Loucy (cell line): ENCODE data around the gene GATA6.

ENCODE experiments used
- H2AFZ ChIP-seq: fragments of 200-600 bp; sonication (generic); 2 replicates; pipeline ENCODE4 v1.6.0; 2016; ENCODE audit warnings: antibody characterized with exemption, mild to moderate bottlenecking, low read length, moderate library complexity
- H3F3A ChIP-seq: fragments of 200-600 bp; 2 replicates; pipeline ENCODE4 v1.6.0; 2016; ENCODE audit warnings: antibody characterized with exemption, low read depth, mild to moderate bottlenecking
- H3K27me3 ChIP-seq: fragments of 200-600 bp; sonication (generic); 2 replicates; pipeline ENCODE4 v1.6.1; 2014; ENCODE audit warnings: low read length, mild to moderate bottlenecking; ENCODE audit not compliant: insufficient read depth, poor library complexity, severe bottlenecking
- H3K36me3 ChIP-seq: fragments of 200-600 bp; sonication (generic); 2 replicates; pipeline ENCODE4 v1.6.1; 2016; ENCODE audit warnings: low read length; ENCODE audit not compliant: insufficient read depth
- H3K4me1 ChIP-seq: fragments of 200-600 bp; sonication (generic); 2 replicates; pipeline ENCODE4 v1.5.1; 2014; ENCODE audit warnings: low read length, mild to moderate bottlenecking; ENCODE audit not compliant: insufficient read depth, poor library complexity, severe bottlenecking
- H3K4me2 ChIP-seq: fragments of 200-600 bp; sonication (generic); 2 replicates; pipeline ENCODE4 v1.6.0; 2014; ENCODE audit warnings: antibody characterized with exemption, low read length, low read depth, mild to moderate bottlenecking; ENCODE audit not compliant: poor library complexity, severe bottlenecking
- H3K4me3 ChIP-seq: fragments of 200-600 bp; sonication (generic); 2 replicates; pipeline ENCODE4 v1.5.1; 2014; ENCODE audit warnings: low read length, mild to moderate bottlenecking, mixed read lengths; ENCODE audit not compliant: poor library complexity, severe bottlenecking
- H3K79me2 ChIP-seq: fragments of 200-600 bp; sonication (generic); 2 replicates; pipeline ENCODE4 v1.6.1; 2014; ENCODE audit warnings: low read length; ENCODE audit not compliant: insufficient read depth
- H3K9ac ChIP-seq: fragments of 200-600 bp; sonication (generic); 2 replicates; pipeline ENCODE4 v1.6.0; 2014; ENCODE audit warnings: mild to moderate bottlenecking, low read depth, low read length, moderate library complexity; ENCODE audit not compliant: poor library complexity, severe bottlenecking
- H3K9me2 ChIP-seq: fragments of 200-600 bp; sonication (generic); replicated peaks from 2 replicates; pipeline ENCODE4 v1.6.1; 2016; ENCODE audit warnings: low read depth, low read length, mixed read lengths
- H3K9me3 ChIP-seq: fragments of 200-600 bp; sonication (generic); 2 replicates; pipeline ENCODE4 v1.6.1; 2014; ENCODE audit warnings: mild to moderate bottlenecking, antibody characterized with exemption, low read length, low read depth; ENCODE audit not compliant: insufficient read depth
- H4K20me1 ChIP-seq: fragments of 200-600 bp; sonication (generic); 2 replicates; pipeline ENCODE4 v1.6.0; 2014; ENCODE audit warnings: antibody characterized with exemption, low read length, mild to moderate bottlenecking; ENCODE audit not compliant: insufficient read depth, poor library complexity, severe bottlenecking
- EZH2phosphoT487 ChIP-seq: fragments of 200-600 bp; IDR thresholded peaks from 2 replicates; pipeline ENCODE4 v1.6.1; 2018; ENCODE audit warnings: antibody characterized with exemption, mild to moderate bottlenecking, moderate library complexity, borderline replicate concordance
- TF ChIP-seq, protein P1 (sequence below): fragments of 200-600 bp; sonication (generic); conservative IDR thresholded peaks from 2 replicates; pipeline ENCODE4 v1.5.1; 2014; ENCODE audit warnings: mild to moderate bottlenecking, antibody characterized with exemption, low read length

Gene GATA6

DNA sequence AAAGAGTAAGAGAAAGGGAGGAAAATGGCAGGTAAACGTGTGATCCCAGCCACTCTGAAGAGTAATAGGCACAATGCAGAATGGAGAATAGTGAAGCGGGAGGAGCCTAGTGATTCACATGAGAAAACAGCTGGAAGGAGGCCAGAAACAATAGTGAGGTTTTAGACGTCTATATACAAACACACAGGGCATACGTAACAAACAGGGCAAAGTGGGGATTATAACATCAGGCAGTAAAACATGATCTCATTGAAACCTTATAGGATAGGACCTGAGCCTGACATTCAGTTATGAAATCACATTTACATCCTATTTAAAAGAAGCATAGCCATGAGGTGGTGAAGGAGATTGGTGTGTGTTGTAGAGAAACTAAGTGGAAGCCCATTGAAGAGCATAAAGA lies 33.0 kb upstream of the GATA6 start:
- no peaks in the 10 kb centered on the region for H4K20me1 ChIP-seq
- H3K36me3 ChIP-seq, result no peaks in the 10 kb centered on the region
- no peak overlapping the region for H2AFZ ChIP-seq
- H3K79me2 ChIP-seq, result no peaks in the 10 kb centered on the region
- no peak overlapping the region for H3K9ac ChIP-seq
- H3K4me1 ChIP-seq, result no peaks in the 10 kb centered on the region
- no peak overlapping the region for H3K4me3 ChIP-seq
- no peaks in the 10 kb centered on the region for H3K27me3 ChIP-seq
- TF ChIP-seq, protein P1, sequence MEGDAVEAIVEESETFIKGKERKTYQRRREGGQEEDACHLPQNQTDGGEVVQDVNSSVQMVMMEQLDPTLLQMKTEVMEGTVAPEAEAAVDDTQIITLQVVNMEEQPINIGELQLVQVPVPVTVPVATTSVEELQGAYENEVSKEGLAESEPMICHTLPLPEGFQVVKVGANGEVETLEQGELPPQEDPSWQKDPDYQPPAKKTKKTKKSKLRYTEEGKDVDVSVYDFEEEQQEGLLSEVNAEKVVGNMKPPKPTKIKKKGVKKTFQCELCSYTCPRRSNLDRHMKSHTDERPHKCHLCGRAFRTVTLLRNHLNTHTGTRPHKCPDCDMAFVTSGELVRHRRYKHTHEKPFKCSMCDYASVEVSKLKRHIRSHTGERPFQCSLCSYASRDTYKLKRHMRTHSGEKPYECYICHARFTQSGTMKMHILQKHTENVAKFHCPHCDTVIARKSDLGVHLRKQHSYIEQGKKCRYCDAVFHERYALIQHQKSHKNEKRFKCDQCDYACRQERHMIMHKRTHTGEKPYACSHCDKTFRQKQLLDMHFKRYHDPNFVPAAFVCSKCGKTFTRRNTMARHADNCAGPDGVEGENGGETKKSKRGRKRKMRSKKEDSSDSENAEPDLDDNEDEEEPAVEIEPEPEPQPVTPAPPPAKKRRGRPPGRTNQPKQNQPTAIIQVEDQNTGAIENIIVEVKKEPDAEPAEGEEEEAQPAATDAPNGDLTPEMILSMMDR, result no peak
- no peak for TF ChIP-seq EZH2phosphoT487
- no peaks in the 10 kb centered on the region for H3F3A ChIP-seq
- H3K9me3 ChIP-seq, result no peaks in the 10 kb centered on the region
- H3K4me2 ChIP-seq, result no peak overlapping the region
- H3K9me2 ChIP-seq, result no peaks in the 10 kb centered on the region

DNA sequence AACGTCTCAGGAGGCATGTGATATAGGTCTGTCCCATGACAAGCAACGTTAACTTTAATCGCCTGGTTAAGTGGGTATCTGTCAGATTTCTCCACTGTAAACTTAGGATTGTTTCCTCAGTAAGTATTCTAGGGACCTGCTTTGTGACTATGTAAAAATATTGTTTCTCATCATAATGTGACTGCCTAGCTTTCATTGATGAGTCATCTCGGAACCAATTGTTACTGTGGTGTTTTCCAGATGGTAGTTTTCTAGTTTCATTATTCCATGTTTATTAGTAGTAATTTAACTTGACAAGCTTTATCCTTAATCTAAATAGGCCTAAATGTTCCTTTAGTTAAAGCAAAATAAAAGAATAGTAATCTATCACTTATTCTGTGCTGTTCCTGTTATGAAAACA lies 28.2 kb upstream of the GATA6 start:
- Histone ChIP-seq H3K4me2 (no peak overlapping the region), H3K9ac (no peak overlapping the region), H3F3A (no peaks in the 10 kb centered on the region), H3K36me3 (no peaks in the 10 kb centered on the region), H4K20me1 (no peaks in the 10 kb centered on the region), H3K27me3 (no peaks in the 10 kb centered on the region), H2AFZ (no peak overlapping the region), H3K79me2 (no peaks in the 10 kb centered on the region), H3K4me3 (no peak overlapping the region), H3K9me2 (no peaks in the 10 kb centered on the region), H3K4me1 (no peaks in the 10 kb centered on the region), H3K9me3 (no peaks in the 10 kb centered on the region)
- TF ChIP-seq EZH2phosphoT487, result no peak
- TF ChIP-seq, protein P1, result no peak

DNA sequence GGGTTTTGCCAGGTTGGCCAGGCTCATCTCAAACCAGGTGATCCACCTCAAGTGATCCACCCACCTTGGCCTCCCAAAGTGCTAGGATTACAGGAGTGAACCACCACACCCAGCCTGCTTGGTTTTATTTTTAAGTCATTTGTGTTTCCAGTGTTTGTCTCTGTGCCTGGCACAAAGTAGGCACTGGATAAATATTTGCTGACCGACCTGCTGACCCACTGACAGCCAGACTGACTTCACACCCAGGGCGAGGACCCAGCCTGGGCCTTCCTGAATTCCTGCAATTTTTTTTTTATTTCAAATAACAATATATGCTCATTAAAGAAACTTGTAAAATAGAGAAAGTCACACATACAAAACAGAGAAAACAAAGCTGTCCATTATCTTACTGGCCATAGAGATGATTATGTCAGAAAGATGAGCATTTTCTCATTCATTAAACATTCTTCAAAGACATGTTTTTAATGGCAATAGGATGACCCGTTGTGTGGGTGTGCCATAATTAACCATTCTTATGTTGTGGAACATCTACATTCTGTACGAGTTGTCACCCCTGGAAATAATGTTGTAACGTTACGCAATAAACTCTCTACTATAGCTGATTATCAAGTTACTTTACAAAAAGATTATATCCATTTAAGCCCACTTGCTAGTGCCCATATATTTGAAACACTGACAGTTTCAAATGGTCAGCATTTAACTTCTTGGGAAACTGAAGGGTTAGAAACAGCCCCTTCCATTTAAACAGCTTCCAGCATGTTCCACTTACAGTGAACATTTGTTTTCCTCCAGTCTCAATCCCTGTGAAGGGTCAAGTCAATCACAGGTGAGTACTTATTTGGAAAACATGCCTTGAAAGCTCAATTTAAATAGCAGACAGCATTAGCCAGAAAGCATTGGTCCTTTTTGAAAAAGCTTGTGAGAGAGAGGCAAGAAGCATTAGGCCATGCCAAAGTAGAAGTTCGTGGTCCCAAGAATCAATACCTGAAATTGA lies 25.7 kb upstream of the GATA6 start:
- Histone ChIP-seq H3K4me3 (no peak overlapping the region), H3K27me3 (no peaks in the 10 kb centered on the region), H3K4me2 (no peak overlapping the region), H4K20me1 (no peaks in the 10 kb centered on the region), H3K9me2 (no peaks in the 10 kb centered on the region), H2AFZ (no peak overlapping the region), H3K79me2 (no peaks in the 10 kb centered on the region), H3K4me1 (no peaks in the 10 kb centered on the region), H3K9ac (no peak overlapping the region), H3K36me3 (no peaks in the 10 kb centered on the region), H3F3A (no peaks in the 10 kb centered on the region), H3K9me3 (no peaks in the 10 kb centered on the region)
- TF ChIP-seq, protein P1, result no peak
- TF ChIP-seq EZH2phosphoT487, result no peak
